GM18499 (cell line): Measurements from ENCODE around the gene ARHGAP15.
A peak's percentile ranks its signal among the peaks of the same experiment; 100 is the strongest.

Experiments used
- ATAC-seq: cut with Tn5 transposase; IDR thresholded peaks from one replicate; pipeline ENCODE4 v1.9.1; 2021; ENCODE audit warnings: moderate number of reproducible peaks; ENCODE audit not compliant: insufficient read depth, unreplicated experiment

ARHGAP15 gene

DNA sequence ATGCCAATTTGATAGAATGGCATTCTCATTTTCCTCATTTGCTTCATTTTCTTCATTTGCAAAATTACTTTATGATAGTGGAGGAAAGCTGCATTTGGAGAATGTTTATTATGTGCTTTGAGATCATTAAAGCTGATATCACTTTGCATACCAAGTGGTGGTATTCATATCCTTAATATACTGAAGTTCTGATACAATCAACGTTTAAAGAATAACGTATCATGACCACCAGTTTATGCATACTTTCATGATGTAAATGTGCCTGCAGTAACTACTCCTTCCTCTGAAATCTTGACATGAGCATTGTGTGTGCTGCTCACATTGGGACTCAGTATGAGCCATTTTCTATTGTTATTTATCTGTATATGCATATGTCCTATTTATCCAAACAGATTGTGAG lies 302.1 kb downstream of the ARHGAP15 start:
- ATAC-seq = no peak

DNA sequence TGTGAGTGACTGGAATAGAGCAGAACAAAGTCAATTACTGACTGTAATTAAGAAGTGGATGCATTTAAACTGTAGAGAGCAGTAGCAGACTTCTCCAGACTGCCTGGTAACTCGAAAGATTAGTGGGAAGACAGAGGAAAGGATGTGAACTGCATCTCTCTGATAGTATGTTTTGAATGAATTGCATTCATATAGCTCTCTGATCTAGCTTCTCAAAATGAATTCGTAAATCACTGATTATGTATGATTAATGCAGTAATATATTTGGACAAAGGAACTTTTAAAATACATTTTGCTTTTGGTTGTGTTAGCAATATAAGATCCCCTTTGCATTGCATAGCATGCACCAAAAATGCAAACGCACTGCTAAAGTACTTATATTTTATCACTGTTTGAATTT lies 304.0 kb downstream of the ARHGAP15 start:
- no peak for ATAC-seq

DNA sequence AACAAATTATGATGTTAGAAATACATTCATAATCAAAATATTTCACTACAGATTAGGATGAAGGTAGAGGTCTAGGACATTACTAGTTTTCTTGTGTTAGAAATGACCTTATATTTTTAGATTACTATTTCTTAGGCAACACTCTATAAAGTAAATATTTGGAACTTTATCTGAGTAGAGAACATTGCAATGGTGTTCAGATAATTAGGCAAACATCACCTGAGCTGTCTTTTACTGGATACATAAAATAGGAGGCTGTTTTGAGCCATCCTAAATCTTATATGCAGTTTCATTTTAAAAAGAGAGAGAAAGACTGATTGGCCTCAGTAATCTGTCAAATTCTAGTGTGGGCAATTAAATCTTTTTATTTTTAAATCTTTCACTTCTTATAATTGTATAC lies 304.6 kb downstream of the ARHGAP15 start:
- ATAC-seq = no peak

- no peak for ATAC-seq
Measured at GRCh38 chr2:143434445-143434844, 305.2 kb downstream of the ARHGAP15 start.

DNA sequence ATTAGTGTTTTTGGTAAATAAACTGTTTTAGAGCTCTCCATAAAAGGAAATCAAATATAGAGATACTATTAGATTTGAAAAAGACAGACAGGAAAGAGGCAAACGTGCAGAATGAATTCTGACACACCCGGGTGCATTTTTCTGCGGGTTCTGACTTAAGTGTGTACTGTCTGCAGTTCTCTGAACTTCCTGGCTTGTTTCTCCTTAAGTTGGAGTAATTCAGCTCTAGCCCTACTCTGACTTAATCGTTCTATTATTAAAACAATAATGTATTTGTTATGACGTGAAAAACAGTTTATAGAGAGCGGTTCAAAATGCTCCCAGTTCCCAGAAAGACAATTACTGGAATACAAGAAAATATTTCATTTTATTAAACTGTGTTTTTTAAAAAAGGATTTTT lies 305.9 kb downstream of the ARHGAP15 start:
- no peak for ATAC-seq

DNA sequence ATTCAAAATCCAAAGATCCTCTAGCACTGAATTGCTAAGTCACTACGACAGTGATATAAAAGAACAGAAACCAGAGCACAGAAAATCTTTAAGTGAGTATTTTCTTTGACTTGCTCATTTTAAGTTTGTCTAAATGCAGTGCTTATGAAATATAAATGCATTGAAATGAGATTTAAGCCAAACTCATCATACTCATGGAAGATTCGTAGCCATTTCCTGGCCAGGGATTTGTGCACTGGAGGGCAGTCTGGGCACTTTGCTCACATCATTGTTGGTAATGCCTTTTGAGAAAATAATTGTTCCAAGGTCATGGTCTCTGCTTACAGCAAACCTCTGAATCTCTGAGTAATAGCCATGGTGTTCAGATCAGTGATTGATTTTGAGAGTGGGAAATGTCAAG lies 307.7 kb downstream of the ARHGAP15 start:
- no peak for ATAC-seq

- ATAC-seq = no peak
Measured at GRCh38 chr2:143440411-143441012, 311.3 kb downstream of the ARHGAP15 start.

- no peak for ATAC-seq
Measured at GRCh38 chr2:143442193-143442592, 313.0 kb downstream of the ARHGAP15 start.

DNA sequence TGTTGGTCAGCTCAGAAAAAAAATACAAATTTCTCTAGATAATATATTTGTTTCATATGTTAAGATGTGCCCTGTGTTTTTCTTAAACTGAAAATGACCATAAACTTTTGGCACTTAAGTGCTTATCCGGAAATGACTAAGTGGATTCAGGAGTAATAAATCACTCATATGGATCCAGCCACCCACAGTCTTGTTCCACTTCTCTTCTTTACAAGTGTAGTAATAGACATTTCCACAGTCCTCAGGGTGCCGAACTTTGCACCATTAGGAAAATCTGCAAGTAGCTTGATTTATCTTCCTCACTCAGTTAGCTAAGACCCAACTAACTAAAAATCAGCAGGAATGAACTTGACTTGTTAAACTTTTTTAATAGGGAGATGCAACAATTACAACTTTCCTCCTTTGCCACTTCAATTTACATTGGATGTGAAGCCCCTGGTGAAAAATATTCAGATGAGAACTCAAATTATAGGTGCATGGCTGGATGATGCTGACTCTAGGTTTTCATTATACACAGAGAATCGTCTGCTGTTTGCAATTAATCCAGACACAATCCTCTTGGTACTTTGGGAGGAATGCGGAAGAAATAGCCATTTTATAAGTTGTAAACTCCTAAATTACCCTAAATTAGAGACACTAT lies 322.5 kb downstream of the ARHGAP15 start:
- ATAC-seq = no peak

DNA sequence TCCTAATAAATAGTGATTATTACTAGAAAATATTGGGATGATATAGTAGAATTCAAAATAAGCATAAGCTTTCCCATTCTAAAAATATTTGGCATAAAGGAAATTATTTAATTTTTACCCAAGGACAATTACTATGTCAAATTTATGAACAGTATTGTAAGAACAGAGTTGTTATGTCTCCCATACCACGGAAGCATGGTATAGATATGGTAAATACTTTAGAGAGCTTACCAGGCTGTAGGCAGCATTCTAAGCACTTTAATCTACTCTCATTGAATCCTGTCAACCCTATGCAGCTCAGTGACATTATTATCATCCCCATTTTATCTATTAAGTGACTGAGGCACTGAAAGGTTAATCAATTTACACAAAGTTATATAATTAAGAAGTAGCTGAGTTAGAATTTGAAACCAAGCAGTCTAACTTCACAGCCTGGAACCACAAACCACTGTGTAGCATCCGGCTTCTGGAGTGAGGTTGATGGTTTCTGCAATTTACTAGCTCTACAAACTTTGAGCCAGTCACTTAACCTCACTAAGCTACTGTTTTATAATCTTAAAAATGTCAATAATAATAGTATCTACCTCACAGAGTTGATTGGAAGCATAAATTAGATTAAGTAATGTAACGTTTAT lies 323.7 kb downstream of the ARHGAP15 start:
- ATAC-seq = no peak

DNA sequence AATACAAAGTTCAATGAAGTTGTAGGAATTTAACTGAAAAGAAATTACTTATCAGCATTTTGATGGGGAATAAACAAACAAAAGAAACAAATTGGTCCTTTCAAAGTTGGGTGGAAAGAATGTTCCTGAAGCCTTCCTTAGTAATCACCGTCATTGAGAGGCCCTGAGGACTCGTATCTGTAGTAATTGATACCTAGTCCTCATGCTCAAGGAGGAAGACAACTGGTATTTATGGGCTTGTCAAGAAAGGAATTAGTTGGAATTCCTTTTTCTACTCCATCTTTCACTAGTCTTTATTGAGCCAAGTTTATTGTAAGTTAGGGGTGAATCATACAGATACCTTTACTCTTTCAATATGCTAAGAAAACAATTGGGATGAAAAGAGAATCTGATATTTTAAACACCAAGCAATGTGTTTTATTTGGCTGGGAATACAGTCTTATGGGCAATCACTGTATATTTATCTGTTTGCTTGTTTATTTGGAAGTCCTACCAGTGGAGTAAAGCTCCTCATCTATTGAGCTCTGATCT lies 324.8 kb downstream of the ARHGAP15 start:
- no peak for ATAC-seq

DNA sequence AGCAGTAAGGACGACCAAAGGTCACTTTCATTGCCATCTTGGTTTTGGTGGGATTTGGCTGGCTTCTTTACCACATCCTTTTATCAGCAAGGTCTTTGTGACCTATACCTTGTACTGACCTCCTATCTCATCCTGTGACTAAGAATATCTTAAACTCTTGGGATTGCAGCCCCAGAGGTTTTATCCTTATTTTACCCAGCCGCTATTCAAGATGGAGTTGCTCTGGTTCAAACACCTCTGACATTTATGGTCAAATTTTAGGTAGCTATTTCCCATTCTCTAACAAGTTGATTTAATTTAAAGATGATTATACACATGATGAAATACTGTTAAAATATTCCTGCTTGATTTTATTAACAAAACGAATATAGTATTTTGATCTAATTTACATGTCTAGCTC lies 326.1 kb downstream of the ARHGAP15 start:
- ATAC-seq = no peak

GRCh38 chr2:143458258-143459190 lies 329.3 kb downstream of the ARHGAP15 start:
- no peak for ATAC-seq

- ATAC-seq = no peak
Measured at GRCh38 chr2:143460382-143460781, 331.2 kb downstream of the ARHGAP15 start.

- no peak for ATAC-seq
Measured at GRCh38 chr2:143463719-143464118, 334.5 kb downstream of the ARHGAP15 start.

DNA sequence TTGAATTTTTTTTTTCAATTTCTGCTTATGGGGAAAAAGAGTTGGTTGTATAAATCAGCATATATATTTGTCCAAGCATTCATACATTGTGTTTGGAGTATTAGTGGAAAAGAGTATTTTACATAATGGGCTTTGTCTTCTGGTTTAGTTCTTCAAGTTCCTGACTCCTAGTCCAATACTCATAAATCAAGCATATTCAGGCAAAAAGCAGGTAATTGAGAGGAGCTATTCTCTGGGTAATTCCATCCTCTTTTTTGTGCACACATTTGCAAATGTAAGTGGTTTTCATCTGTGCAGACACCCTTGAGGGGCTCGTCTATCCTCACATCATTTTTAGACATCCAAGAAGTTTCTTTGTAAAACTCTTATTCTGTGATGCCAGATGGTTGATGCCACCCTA lies 337.2 kb downstream of the ARHGAP15 start:
- ATAC-seq = no peak

- no peak for ATAC-seq
Measured at GRCh38 chr2:143467011-143467410, 337.8 kb downstream of the ARHGAP15 start.

GRCh38 chr2:143468341-143468888 lies 339.2 kb downstream of the ARHGAP15 start:
- peak; percentile 63 for ATAC-seq

GRCh38 chr2:143469323-143469722 lies 340.1 kb downstream of the ARHGAP15 start:
- ATAC-seq = no peak

DNA sequence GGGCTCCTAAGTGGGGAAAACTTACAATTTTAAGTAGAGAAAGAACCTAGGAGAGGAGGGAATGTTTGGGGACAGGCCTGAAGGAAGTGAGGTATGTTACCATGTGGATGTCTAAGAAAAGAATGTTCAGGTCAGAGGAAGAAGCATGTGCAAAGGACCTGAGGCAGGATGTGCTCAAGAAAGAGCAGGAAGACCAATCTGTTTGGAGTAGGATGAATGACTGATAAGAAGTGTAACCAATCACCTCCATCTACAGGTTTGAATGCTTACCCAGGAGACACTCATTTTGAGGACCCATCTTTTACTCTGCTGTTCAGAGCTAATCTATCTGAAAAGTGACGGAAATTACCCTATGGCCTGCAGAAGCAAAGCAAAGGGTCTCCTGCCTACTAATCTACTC lies 342.3 kb downstream of the ARHGAP15 start:
- no peak for ATAC-seq
